ENCODE data around the gene PHF21B. TPM values are rescaled to one million over a fixed set of nuclear protein-coding genes. Genes with fewer than 3 reads are reported as not detected.

The PHF21B gene
- total RNA-seq, 4 donors from 2014 or later = 0.17 to 0.62 TPM; not detected in 2

GRCh38 chr22:44914026-44914721 lies 95.6 kb downstream of the PHF21B start:
- intact Hi-C loops (cut with DNase I; ENCODE audit: low total_unique reads) = no loop called here
- no peak overlapping the region for H3K4me3 ChIP-seq (ENCODE audit: low read depth, poor library complexity, severe bottlenecking)
- 71 to 86% methylated on average over 8 to 12 of the region's 13 CpGs for WGBS, 2 donors
- TF ChIP-seq CTCF (IDR thresholded peaks at IDR 0.05) = no peak
- TF ChIP-seq POLR2A (IDR thresholded peaks at IDR 0.05) = no peak
- no peak for DNase-seq (ENCODE audit: low spot score in 2 of 2)

- no peak overlapping the region for H3K4me3 ChIP-seq (ENCODE audit: low read depth, poor library complexity, severe bottlenecking)
- DNase-seq (ENCODE audit: low spot score in 2 of 2) = no peak
- intact Hi-C loops (cut with DNase I; ENCODE audit: low total_unique reads) = no loop called here
- WGBS, 2 donors = 91 to 93% methylated on average over 20 to 24 of the region's 24 CpGs
- no peak for TF ChIP-seq POLR2A (IDR thresholded peaks at IDR 0.05)
- no peak for TF ChIP-seq CTCF (IDR thresholded peaks at IDR 0.05)
Measured at GRCh38 chr22:44913198-44913983, 96.4 kb downstream of the PHF21B start.

- intact Hi-C loops (cut with DNase I; ENCODE audit: low total_unique reads) = no loop called here
- peak in 1 of 2 donors; percentile 54 for DNase-seq (ENCODE audit: low spot score in 2 of 2)
- H3K4me3 ChIP-seq (ENCODE audit: low read depth, poor library complexity, severe bottlenecking) = no peak overlapping the region
- TF ChIP-seq CTCF (IDR thresholded peaks at IDR 0.05) = no peak
- TF ChIP-seq POLR2A (IDR thresholded peaks at IDR 0.05) = no peak
- 88 to 93% methylated on average over 6 of the region's 6 CpGs for WGBS, 2 donors
Measured at GRCh38 chr22:44909241-44909640, 100.6 kb downstream of the PHF21B start.

- WGBS, 2 donors = 80 to 90% methylated on average over 20 to 21 of the region's 21 CpGs
- peak in 1 of 2 donors; percentile 64 for DNase-seq (ENCODE audit: low spot score in 2 of 2)
- intact Hi-C loops (cut with DNase I; ENCODE audit: low total_unique reads) = no loop called here
- no peak for TF ChIP-seq CTCF (IDR thresholded peaks at IDR 0.05)
- no peak for TF ChIP-seq POLR2A (IDR thresholded peaks at IDR 0.05)
- no peak overlapping the region for H3K4me3 ChIP-seq (ENCODE audit: low read depth, poor library complexity, severe bottlenecking)
Measured at GRCh38 chr22:44907765-44908737, 101.8 kb downstream of the PHF21B start.

GRCh38 chr22:44906999-44907644 lies 102.7 kb downstream of the PHF21B start:
- TF ChIP-seq CTCF (IDR thresholded peaks at IDR 0.05) (no peak), POLR2A (IDR thresholded peaks at IDR 0.05) (no peak)
- peak in 1 of 2 donors; percentile 76 for DNase-seq (ENCODE audit: low spot score in 2 of 2)
- H3K4me3 ChIP-seq (ENCODE audit: low read depth, poor library complexity, severe bottlenecking) = no peak overlapping the region
- intact Hi-C loops (cut with DNase I; ENCODE audit: low total_unique reads) = no loop called here
- WGBS, 2 donors = 89 to 90% methylated on average over 18 of the region's 18 CpGs
